A549 (cell line): Measurements from ENCODE around the gene RHOB. TPM values are rescaled to one million over a fixed set of nuclear protein-coding genes. Genes with fewer than 3 reads are reported as not detected.

Experiments
- ATAC-seq, 2 experiments: fragments of 200-7000 bp in 1 of 2; fragments of >200 bp in 1 of 2; cut with Nextera tagmentation in 1 of 2; cut with Tn5 transposase in 1 of 2; 3 replicates each; pipeline versions ENCODE4 v1.8.0 to v1.9.1; 2018 to 2020; ENCODE audit warnings: mild to moderate bottlenecking in 1 of 2, moderate library complexity in 1 of 2
- CTCF ChIA-PET: fragments of 300-600 bp; sonication (Branson Sonifier 250); formaldehyde crosslinking; extraction: SDS; loops from one replicate; lab custom pipeline; 2021; ENCODE audit warnings: antibody characterized with exemption, inconsistent platforms; lab: Yijun Ruan, JAX
- POLR2A ChIA-PET: fragments of 350-600 bp; formaldehyde crosslinking; extraction: SDS; loops from one replicate; lab custom pipeline; 2021; ENCODE audit warnings: antibody characterized with exemption, inconsistent platforms; lab: Yijun Ruan, JAX
- DNase-seq, 2 experiments: peaks; one replicate each; pipeline versions ENCODE4 v3.0.0 to v3.0.0-alpha.2; 2011 to 2016; ENCODE audit warnings: low read depth in 1 of 2, low spot score in 1 of 2
- FAIRE-seq: peaks from 2 replicates; lab custom pipeline; 2011; peaks lifted over from hg19 to GRCh38; lab: Jason Lieb, UNC
- H3K27ac ChIP-seq, 2 experiments: fragments of >200 bp; sonication (Bioruptor Twin); formaldehyde crosslinking; 3 replicates each; pipeline ENCODE4 v1.5.1; 2016 to 2017
- H3K4me1 ChIP-seq: fragments of >200 bp; sonication (Bioruptor Twin); formaldehyde crosslinking; 3 replicates; pipeline ENCODE4 v1.6.1; 2016
- H3K4me2 ChIP-seq: fragments of >200 bp; sonication (Bioruptor Twin); formaldehyde crosslinking; 3 replicates; pipeline ENCODE4 v1.6.1; 2016
- H3K4me3 ChIP-seq: fragments of >200 bp; sonication (Bioruptor Twin); formaldehyde crosslinking; 3 replicates; pipeline ENCODE4 v1.5.1; 2016
- H3K9me3 ChIP-seq: fragments of >200 bp; sonication (Bioruptor Twin); formaldehyde crosslinking; 3 replicates; pipeline ENCODE4 v1.6.1; 2016
- ATOH8 ChIP-seq: fragments of 250-450 bp; sonication (Bioruptor Pico); IDR thresholded peaks from 2 replicates; pipeline ENCODE4 v1.5.0; 2020; ENCODE audit warnings: low read depth, mild to moderate bottlenecking, moderate library complexity
- CBX2 ChIP-seq: fragments of 200-600 bp; sonication (generic); IDR thresholded peaks from 2 replicates; pipeline ENCODE4 v1.6.1; 2016; ENCODE audit warnings: low read depth, mild to moderate bottlenecking, borderline replicate concordance
- CBX8 ChIP-seq: fragments of 200-600 bp; sonication (generic); IDR thresholded peaks from 2 replicates; pipeline ENCODE4 v1.6.1; 2016
- CEBPB ChIP-seq, 2 experiments: fragments of >200 bp in 1 of 2; sonication (Bioruptor Twin) in 1 of 2; formaldehyde crosslinking in 1 of 2; IDR thresholded peaks; 2 replicates each; pipeline ENCODE4 v1.6.1; 2012 to 2016
- EHF ChIP-seq: fragments of 250-450 bp; sonication (Bioruptor Pico); IDR thresholded peaks from 2 replicates; pipeline ENCODE4 v1.5.0; 2020; ENCODE audit warnings: mild to moderate bottlenecking
- EHMT2 ChIP-seq: fragments of 200-600 bp; sonication (generic); IDR thresholded peaks from 2 replicates; pipeline ENCODE4 v1.6.1; 2016; ENCODE audit warnings: antibody characterized with exemption, low read depth, mild to moderate bottlenecking, moderate library complexity
- ELK1 ChIP-seq: fragments of 150-350 bp; IDR thresholded peaks from 2 replicates; pipeline ENCODE4 v1.6.1; 2014; ENCODE audit warnings: low read depth, mild to moderate bottlenecking, low read length
- ESRRA ChIP-seq: fragments of 150-350 bp; IDR thresholded peaks from 2 replicates; pipeline ENCODE4 v1.6.1; 2014; ENCODE audit warnings: mild to moderate bottlenecking, low read length, borderline replicate concordance
- FOXS1 ChIP-seq: fragments of 250-450 bp; sonication (Bioruptor Pico); IDR thresholded peaks from 2 replicates; pipeline ENCODE4 v1.5.0; 2020; ENCODE audit warnings: mild to moderate bottlenecking, moderate library complexity
- HDAC2 ChIP-seq: fragments of 200-600 bp; sonication (generic); IDR thresholded peaks from 2 replicates; pipeline ENCODE4 v1.6.1; 2016
- HEYL ChIP-seq: fragments of 250-450 bp; sonication (Bioruptor Pico); IDR thresholded peaks from 2 replicates; pipeline ENCODE4 v1.8.0; 2021; ENCODE audit warnings: mild to moderate bottlenecking, moderate library complexity
- HOXB13 ChIP-seq: fragments of 250-450 bp; sonication (Bioruptor Pico); IDR thresholded peaks from 2 replicates; pipeline ENCODE4 v1.5.0; 2020; ENCODE audit warnings: low read depth, mild to moderate bottlenecking, moderate library complexity
- HOXB5 ChIP-seq: fragments of 250-450 bp; sonication (Bioruptor Pico); IDR thresholded peaks from 2 replicates; pipeline ENCODE4 v1.5.0; 2020; ENCODE audit warnings: mild to moderate bottlenecking, moderate library complexity
- JUN ChIP-seq, 2 experiments: fragments of >200 bp; sonication (Bioruptor Twin); formaldehyde crosslinking; IDR thresholded peaks; 2 replicates in 1 of 2; 3 replicates in 1 of 2; pipeline ENCODE4 v1.6.1; 2016 to 2017
- JUNB ChIP-seq: fragments of >200 bp; sonication (Bioruptor Twin); formaldehyde crosslinking; IDR thresholded peaks from 2 replicates; pipeline ENCODE4 v1.6.1; 2016
- KDM5A ChIP-seq: fragments of 200-600 bp; sonication (generic); IDR thresholded peaks from 2 replicates; pipeline ENCODE4 v1.6.1; 2016; ENCODE audit warnings: antibody characterized with exemption, mild to moderate bottlenecking
- MAX ChIP-seq: IDR thresholded peaks from 2 replicates; pipeline ENCODE4 v1.6.1; 2012
- MAZ ChIP-seq: fragments of 150-350 bp; IDR thresholded peaks from 2 replicates; pipeline ENCODE4 v1.6.1; 2014; ENCODE audit warnings: antibody characterized with exemption, low read depth, low read length, borderline replicate concordance
- NFE2L2 ChIP-seq: fragments of 150-350 bp; conservative IDR thresholded peaks from 2 replicates; pipeline ENCODE4 v1.6.1; 2014; ENCODE audit warnings: low read length
- POLR2A ChIP-seq: IDR thresholded peaks from 2 replicates; pipeline ENCODE4 v1.6.1; 2012; ENCODE audit warnings: mild to moderate bottlenecking, low read length
- POLR2AphosphoS2 ChIP-seq: conservative IDR thresholded peaks from 2 replicates; pipeline ENCODE4 v1.6.1; 2012; ENCODE audit warnings: low read length, improper control_type of control experiment, inconsistent platforms
- RAD21 ChIP-seq, 2 experiments: fragments of >200 bp in 1 of 2; sonication (Bioruptor Twin) in 1 of 2; formaldehyde crosslinking in 1 of 2; IDR thresholded peaks in 1 of 2; conservative IDR thresholded peaks in 1 of 2; 2 replicates in 1 of 2; 3 replicates in 1 of 2; pipeline ENCODE4 v1.6.1; 2012 to 2018; ENCODE audit warnings: inconsistent platforms in 1 of 2
- RCOR1 ChIP-seq: fragments of 150-350 bp; IDR thresholded peaks from 2 replicates; pipeline ENCODE4 v1.6.1; 2014; ENCODE audit warnings: antibody characterized with exemption, low read length, low read depth
- RFX5 ChIP-seq: fragments of 450-650 bp; IDR thresholded peaks from 2 replicates; pipeline ENCODE4 v1.7.1; 2014; ENCODE audit warnings: antibody characterized with exemption, mild to moderate bottlenecking, moderate library complexity
- RNF2 ChIP-seq: fragments of 200-600 bp; sonication (generic); IDR thresholded peaks from 2 replicates; pipeline ENCODE4 v1.6.1; 2016; ENCODE audit warnings: low read depth, mild to moderate bottlenecking, antibody characterized with exemption, moderate library complexity, borderline replicate concordance
- SREBF2 ChIP-seq: fragments of 450-650 bp; IDR thresholded peaks from 2 replicates; pipeline ENCODE4 v1.6.1; 2014; ENCODE audit warnings: mild to moderate bottlenecking, moderate library complexity
- TFCP2L1 ChIP-seq: fragments of 250-450 bp; sonication (Bioruptor Pico); IDR thresholded peaks from 2 replicates; pipeline ENCODE4 v1.5.0; 2021; ENCODE audit warnings: mild to moderate bottlenecking
- USF2 ChIP-seq: fragments of 450-650 bp; IDR thresholded peaks from 2 replicates; pipeline ENCODE4 v1.6.1; 2014; ENCODE audit warnings: antibody characterized with exemption
- ZC3H11A ChIP-seq: fragments of 450-650 bp; IDR thresholded peaks from 2 replicates; pipeline ENCODE4 v1.6.1; 2014; ENCODE audit warnings: antibody characterized with exemption, mild to moderate bottlenecking
- ZSCAN20 ChIP-seq: fragments of 250-450 bp; sonication (Bioruptor Pico); IDR thresholded peaks from 2 replicates; pipeline ENCODE4 v1.8.0; 2022; ENCODE audit warnings: mild to moderate bottlenecking, moderate library complexity
- WGBS: methylation state at CpG from one replicate; pipeline ENCODE4 v1.1.6; 2017; ENCODE audit errors: missing lambda C conversion rate; 5-methylcytosine and 5-hydroxymethylcytosine counted together
- polyA plus RNA-seq, 4 experiments: library from polyadenylated mRNA; depleted of rRNA in 3 of 4; stranded (reverse); fragments of >200 nt; fragmentation: RNase III in 1 of 4; extraction: RNeasy Plus Mini Kit Qiagen cat#74134 plus additional on column Dnase treatment in 1 of 4; gene quantifications; 2 replicates in 3 of 4; 3 replicates in 1 of 4; pipeline ENCODE4 v1.2.3, GENCODE V29; 2011 to 2017

The RHOB gene
- polyA plus RNA-seq, 2 of the 4 experiments (the other 2 are of a cell fraction): 84.5 to 157 TPM

GRCh38 chr2:20433249-20433648 is 13.6 kb upstream of the RHOB start (continued):
- no peak for TF ChIP-seq ESRRA

- Histone ChIP-seq H3K9me3 (no peaks in the 10 kb centered on the region), H3K4me3 (no peak overlapping the region), H3K4me1 (peaks cover 12% of the 10 kb centered on the region), H3K4me2 (no peak overlapping the region), H3K27ac (no peak overlapping the region; a peak in 1 of 6 replicates)
- DNase-seq (no peak), FAIRE-seq (no peak), ATAC-seq (no peak)
- ChIA-PET POLR2A (no interaction called here), CTCF (interaction anchor here (1.4 to 15.9 kb wide), 4 partner anchors 23 to 208 kb away, joined by 11 to 109 read pairs (median 20); no protein-coding TSS in a partner anchor)
- 73% methylated on average over 4 of the region's 4 CpGs for WGBS
- no peak for TF ChIP-seq ZSCAN20 (CRISPR knock-in tag)
- TF ChIP-seq ELK1: no peak
- TF ChIP-seq SREBF2: no peak
- TF ChIP-seq CEBPB (IDR thresholded peaks at IDR 0.05): no peak
- TF ChIP-seq POLR2AphosphoS2: no peak
- TF ChIP-seq ATOH8 (CRISPR knock-in tag): no peak
- TF ChIP-seq FOXS1: no peak
- no peak for TF ChIP-seq HOXB13
- TF ChIP-seq HEYL (CRISPR knock-in tag): no peak
- TF ChIP-seq EHMT2: no peak
- no peak for TF ChIP-seq KDM5A
- TF ChIP-seq RNF2: no peak
- TF ChIP-seq RAD21 (conservative IDR thresholded peaks at IDR 0.05 in 1 of 2, IDR thresholded peaks at IDR 0.05 in 1 of 2): no peak
- no peak for TF ChIP-seq HOXB5
- no peak for TF ChIP-seq HDAC2
Observed at GRCh38 chr2:20433946-20434553, 12.8 kb upstream of the RHOB start.

GRCh38 chr2:20434588-20435294 is 12.1 kb upstream of the RHOB start:
- no peak for DNase-seq
- H3K4me3 ChIP-seq: no peak overlapping the region
- no peak for FAIRE-seq
- H3K4me1 ChIP-seq: peaks cover 17% of the 10 kb centered on the region
- WGBS: 76% methylated on average over 8 of the region's 8 CpGs
- ChIA-PET POLR2A (no interaction called here), CTCF (interaction anchor here (0.6 to 15.9 kb wide), 7 partner anchors 14 to 207 kb away, joined by 3 to 116 read pairs (median 87); no protein-coding TSS in a partner anchor)
- H3K9me3 ChIP-seq: no peaks in the 10 kb centered on the region
- H3K27ac ChIP-seq: peak overlapping the region; percentile 13 to 22; a peak in 2 of 6 replicates
- H3K4me2 ChIP-seq: no peak overlapping the region
- TF ChIP-seq POLR2A (no peak), RCOR1 (no peak), JUN (IDR thresholded peaks at IDR 0.05) (no peak), CBX8 (no peak), USF2 (no peak), TFCP2L1 (CRISPR knock-in tag) (no peak), ATOH8 (CRISPR knock-in tag) (no peak), MAZ (no peak), JUNB (no peak), EHF (CRISPR knock-in tag) (no peak), ZSCAN20 (CRISPR knock-in tag) (no peak), HEYL (CRISPR knock-in tag) (no peak), NFE2L2 (no peak), ZC3H11A (no peak), MAX (no peak), RFX5 (no peak), CBX2 (no peak), CEBPB (IDR thresholded peaks at IDR 0.05) (no peak), ELK1 (no peak)
- ATAC-seq: no peak
